Measurements from ENCODE around the gene EYS. TPM values are rescaled to one million over a fixed set of nuclear protein-coding genes. Genes with fewer than 3 reads are reported as not detected.

Gene EYS
- total RNA-seq, 1 experiment from 2014 or later = not detected

- Histone ChIP-seq H3K4ac (ENCODE audit: low read depth, low read length) (no peak overlapping the region), H3K23ac (ENCODE audit: insufficient read length, low read depth, low read length) (no peak overlapping the region), H2BK120ac (ENCODE audit: low read depth, low read length, poor library complexity, severe bottlenecking) (no peak overlapping the region), H2BK12ac (ENCODE audit: insufficient read length, low read depth, low read length) (no peak overlapping the region), H4K8ac (replicated peaks; ENCODE audit: insufficient read length, low read depth, low read length) (no peak overlapping the region), H3K79me1 (ENCODE audit: insufficient read depth, low read depth, low read length, poor library complexity, severe bottlenecking) (no peaks in the 10 kb centered on the region), H2BK5ac (ENCODE audit: insufficient read length, low read length) (no peak overlapping the region), H3K9me3 (ENCODE audit: control insufficient read depth, low read depth, low read length) (no peaks in the 10 kb centered on the region), H3K23me2 (ENCODE audit: insufficient read length, low read depth, low read length, poor library complexity, severe bottlenecking) (no peaks in the 10 kb centered on the region), H2BK15ac (ENCODE audit: low read depth, low read length) (no peak overlapping the region), H3K27ac (ENCODE audit: insufficient read length, low read depth, low read length) (no peak overlapping the region), H3T11ph (ENCODE audit: low read length) (no peak overlapping the region), H3K56ac (ENCODE audit: insufficient read length, low read depth, low read length) (no peak overlapping the region), H4K20me1 (ENCODE audit: control insufficient read depth, insufficient read depth, insufficient read length) (no peaks in the 10 kb centered on the region), H3K4me1 (ENCODE audit: insufficient read depth, low read length) (no peaks in the 10 kb centered on the region), H3K9ac (ENCODE audit: extremely low read depth, insufficient read length, low read length) (no peak overlapping the region), H3K4me2 (ENCODE audit: insufficient read depth, insufficient read length, low read length) (no peak overlapping the region), H4K5ac (ENCODE audit: insufficient read length, low read depth, low read length) (no peak overlapping the region), H3K79me2 (ENCODE audit: insufficient read depth, low read length) (no peaks in the 10 kb centered on the region), H4K91ac (ENCODE audit: insufficient read length, low read depth, low read length) (no peak overlapping the region), H3K18ac (ENCODE audit: insufficient read length, low read depth, low read length) (no peak overlapping the region), H2BK20ac (ENCODE audit: low read depth, low read length, poor library complexity, severe bottlenecking) (no peak overlapping the region), H2AFZ (ENCODE audit: low read length) (no peak overlapping the region), H2AK5ac (ENCODE audit: insufficient read length, low read length) (no peak overlapping the region), H3K14ac (ENCODE audit: insufficient read depth, low read length) (no peak overlapping the region), H3K27me3 (ENCODE audit: insufficient read depth, low read length) (no peaks in the 10 kb centered on the region)
- TF ChIP-seq CTCF (conservative IDR thresholded peaks at IDR 0.05) = no peak
- Mint-ChIP-seq H3K9me3 (peaks cover 5 to 6% of the 10 kb centered on the region in 2 experiments; a peak in 2 of 5 replicates), H3K4me1 (no peaks in the 10 kb centered on the region), H3K4me3 (no peak overlapping the region), H3K27ac (no peak overlapping the region), H3K36me3 (ENCODE audit: insufficient read depth in 1 of 3, low read depth in 3 of 3) (no peaks in the 10 kb centered on the region), H3K27me3 (ENCODE audit: low read depth) (no peaks in the 10 kb centered on the region; the same call in 1 of the 2 replicates)
- WGBS (ENCODE audit: extremely low coverage, insufficient read length, low lambda C conversion rate) = no CpG with 5 or more reads among the region's 1 CpG
- no peak for DNase-seq
Observed at GRCh38 chr6:64347411-64347810, 1359.6 kb downstream of the EYS start.
